HepG2 (cell line): ENCODE data around the gene UBXN2A. TPM values are rescaled to one million over a fixed set of nuclear protein-coding genes. Genes with fewer than 3 reads are reported as not detected.
A peak's percentile ranks its signal among the peaks of the same experiment; 100 is the strongest.

ENCODE experiments used
- ATAC-seq: fragments of 200-7000 bp; cut with Tn5 transposase; 3 replicates; pipeline ENCODE4 v1.9.1; 2020; ENCODE audit warnings: mild to moderate bottlenecking, moderate library complexity
- BruUV-seq: library from RNA; stranded (reverse); fragments of 400-500 nt; replicated peaks from 2 replicates; lab custom pipeline; 2021; lab: Mats Ljungman, UMichigan
- CTCF ChIA-PET: fragments of 300-600 bp; formaldehyde crosslinking; extraction: SDS; loops from one replicate; lab custom pipeline; 2021; ENCODE audit warnings: low total read pairs, inconsistent platforms, low intra/inter-chr PET ratio; lab: Yijun Ruan, JAX
- POLR2A ChIA-PET: fragments of 350-600 bp; sonication (Branson Sonifier 250); formaldehyde crosslinking; loops from one replicate; lab custom pipeline; 2020; ENCODE audit warnings: antibody characterized with exemption, inconsistent platforms; lab: Yijun Ruan, JAX
- DNase-seq: peaks from one replicate; pipeline ENCODE4 v3.0.0-alpha.2; 2015; ENCODE audit warnings: low spot score
- FAIRE-seq: peaks from 3 replicates; lab custom pipeline; 2011; peaks lifted over from hg19 to GRCh38; lab: Jason Lieb, UNC
- H2AFZ ChIP-seq: one replicate; pipeline ENCODE4 v1.6.1; 2011; ENCODE audit warnings: low read length, inconsistent platforms
- H3K27ac ChIP-seq: fragments of 300-600 bp; 3 replicates; pipeline ENCODE4 v1.8.0; 2011; ENCODE audit warnings: mixed run types, mild to moderate bottlenecking, mixed read lengths, low read length, inconsistent platforms; ENCODE audit not compliant: insufficient read depth; ENCODE audit errors: extremely low read length
- H3K27me3 ChIP-seq, 2 experiments: fragments of 200-600 bp in 1 of 2; 2 replicates in 1 of 2; 3 replicates in 1 of 2; pipeline versions ENCODE4 v1.6.0 to v1.8.0; 2011; ENCODE audit warnings: low read length in 2 of 2, mild to moderate bottlenecking in 2 of 2, moderate library complexity in 2 of 2, inconsistent platforms in 1 of 2; ENCODE audit not compliant: insufficient read depth in 2 of 2, control insufficient read depth in 1 of 2
- H3K36me3 ChIP-seq, 2 experiments: fragments of 200-600 bp in 1 of 2; replicated peaks in 1 of 2; 2 replicates in 1 of 2; 3 replicates in 1 of 2; pipeline versions ENCODE4 v1.5.1 to v1.8.0; 2011; ENCODE audit warnings: low read length in 2 of 2, inconsistent platforms in 1 of 2; ENCODE audit not compliant: insufficient read depth in 2 of 2, control insufficient read depth in 1 of 2
- H3K4me1 ChIP-seq: 2 replicates; pipeline ENCODE4 v1.5.1; 2012; ENCODE audit warnings: low read length, inconsistent platforms; ENCODE audit not compliant: insufficient read depth
- H3K4me2 ChIP-seq: 2 replicates; pipeline ENCODE4 v1.6.0; 2011; ENCODE audit warnings: low read depth, low read length, inconsistent platforms
- H3K4me3 ChIP-seq, 3 experiments: fragments of 200-600 bp in 1 of 3; sonication (generic), shearing (Covaris generic) in 1 of 3; replicated peaks in 1 of 3; 2 replicates each; pipeline ENCODE4 v1.5.1; 2011 to 2016; ENCODE audit warnings: low read length in 3 of 3, inconsistent platforms in 2 of 3, low read depth in 2 of 3, mild to moderate bottlenecking in 2 of 3, control low read depth in 1 of 3, mixed read lengths in 1 of 3; ENCODE audit not compliant: insufficient read depth in 1 of 3
- H3K79me2 ChIP-seq: one replicate; pipeline ENCODE4 v1.6.1; 2011; ENCODE audit warnings: low read length, inconsistent platforms; ENCODE audit not compliant: insufficient read depth
- H3K9ac ChIP-seq: 2 replicates; pipeline ENCODE4 v1.6.0; 2011; ENCODE audit warnings: mild to moderate bottlenecking, low read depth, low read length, inconsistent platforms; ENCODE audit not compliant: insufficient read depth
- H3K9me3 ChIP-seq: 2 replicates; pipeline ENCODE4 v1.5.1; 2012; ENCODE audit warnings: mild to moderate bottlenecking, low read length
- H4K20me1 ChIP-seq: 2 replicates; pipeline ENCODE4 v1.6.0; 2011; ENCODE audit warnings: inconsistent platforms, mild to moderate bottlenecking, low read length, moderate library complexity; ENCODE audit not compliant: insufficient read depth
- ADNP ChIP-seq: sonication (generic); formaldehyde crosslinking; IDR thresholded peaks from 2 replicates; pipeline ENCODE4 v1.4.0; 2020; ENCODE audit warnings: missing genetic modification reagents
- ASH2L ChIP-seq: fragments of 300-600, 200-600 bp; sonication (generic); IDR thresholded peaks from 2 replicates; pipeline ENCODE4 v1.7.0; 2017; ENCODE audit warnings: low read depth, mild to moderate bottlenecking, moderate library complexity, mixed read lengths, low read length; ENCODE audit not compliant: insufficient read length
- BCL3 ChIP-seq: sonication (generic); formaldehyde crosslinking; IDR thresholded peaks from 2 replicates; pipeline ENCODE4 v1.5.1; 2020; ENCODE audit warnings: mild to moderate bottlenecking, missing genetic modification reagents, moderate library complexity
- BORCS8-MEF2B ChIP-seq: sonication (generic); formaldehyde crosslinking; IDR thresholded peaks from 2 replicates; pipeline ENCODE4 v1.8.0; 2022; ENCODE audit warnings: mild to moderate bottlenecking, missing genetic modification reagents
- CBFB ChIP-seq: sonication (generic); formaldehyde crosslinking; IDR thresholded peaks from 2 replicates; pipeline ENCODE4 v1.4.0; 2020; ENCODE audit warnings: missing genetic modification reagents
- CTCF ChIP-seq: sonication (generic); formaldehyde crosslinking; IDR thresholded peaks from 2 replicates; pipeline ENCODE4 v1.5.0; 2020; ENCODE audit warnings: mild to moderate bottlenecking, missing genetic modification reagents, moderate library complexity
- FOSL2 ChIP-seq: sonication (generic); formaldehyde crosslinking; IDR thresholded peaks from 2 replicates; pipeline ENCODE4 v1.4.0; 2020; ENCODE audit warnings: missing genetic modification reagents
- NCOA2 ChIP-seq: sonication (generic); formaldehyde crosslinking; IDR thresholded peaks from 2 replicates; pipeline ENCODE4 v1.8.0; 2022; ENCODE audit warnings: inconsistent platforms
- NCOA5 ChIP-seq: sonication (generic); formaldehyde crosslinking; IDR thresholded peaks from 2 replicates; pipeline ENCODE4 v1.4.0; 2020; ENCODE audit warnings: missing genetic modification reagents
- PCBP1 ChIP-seq: fragments of 200-400 bp; formaldehyde crosslinking; IDR thresholded peaks from 2 replicates; pipeline ENCODE4 v1.6.1; 2017; ENCODE audit warnings: mild to moderate bottlenecking, low read depth, low read length, borderline replicate concordance
- RBAK ChIP-seq: sonication (generic); formaldehyde crosslinking; IDR thresholded peaks from 2 replicates; pipeline ENCODE4 v1.5.1; 2020; ENCODE audit warnings: mild to moderate bottlenecking, missing genetic modification reagents
- RCOR2 ChIP-seq: IDR thresholded peaks from 2 replicates; pipeline ENCODE4 v1.6.1; 2016; ENCODE audit warnings: missing biosample characterization, missing genetic modification reagents
- SAP130 ChIP-seq: IDR thresholded peaks from 2 replicates; pipeline ENCODE4 v1.6.1; 2016; ENCODE audit warnings: low read depth
- ZBTB33 ChIP-seq: sonication (generic); formaldehyde crosslinking; IDR thresholded peaks from 2 replicates; pipeline ENCODE4 v1.4.0; 2020; ENCODE audit warnings: missing genetic modification reagents
- ZNF33A ChIP-seq: sonication (generic); formaldehyde crosslinking; IDR thresholded peaks from 2 replicates; pipeline ENCODE4 v1.5.1; 2020; ENCODE audit warnings: missing genetic modification reagents, mild to moderate bottlenecking, moderate library complexity, borderline replicate concordance
- ZNF572 ChIP-seq: sonication (generic); formaldehyde crosslinking; IDR thresholded peaks from 2 replicates; pipeline ENCODE4 v1.5.1; 2020; ENCODE audit warnings: mild to moderate bottlenecking, missing genetic modification reagents
- ZNF672 ChIP-seq: sonication (generic); formaldehyde crosslinking; IDR thresholded peaks from 2 replicates; pipeline ENCODE4 v1.8.1; 2022; ENCODE audit warnings: missing genetic modification reagents
- ZNF790 ChIP-seq: sonication (generic); formaldehyde crosslinking; IDR thresholded peaks from 2 replicates; pipeline ENCODE4 v1.8.0; 2022; ENCODE audit warnings: missing genetic modification reagents, mild to moderate bottlenecking, borderline replicate concordance
- ZSCAN20 ChIP-seq: sonication (generic); formaldehyde crosslinking; IDR thresholded peaks from 2 replicates; pipeline ENCODE4 v1.4.0; 2020; ENCODE audit warnings: missing genetic modification reagents, mild to moderate bottlenecking, borderline replicate concordance
- WGBS: methylation state at CpG from one replicate; pipeline ENCODE4 v1.1.6; 2017; ENCODE audit warnings: low lambda C conversion rate; 5-methylcytosine and 5-hydroxymethylcytosine counted together
- in situ Hi-C: cut with HindIII; loops from 2 replicates; pipeline ENCODE4 v1.10.0; 2017; ENCODE audit warnings: low pct_unique_long_range_greater_than_20kb; ENCODE audit not compliant: extremely low pct_ligation_motif_present
- intact Hi-C: fragments of 100-400 bp; cut with micrococcal nuclease; formaldehyde crosslinking; loops from one replicate; pipeline ENCODE4 v1.10.0; 2022; ENCODE audit not compliant: unreplicated experiment
- polyA plus RNA-seq, 8 experiments: library from polyadenylated mRNA; depleted of rRNA in 3 of 8; stranded (reverse) in 7 of 8; unstranded in 1 of 8; fragments of >200 nt; fragmentation: Illumina TruSeq in 4 of 8; extraction: Trizol in 4 of 8; gene quantifications; 2 replicates each; pipeline versions ENCODE4 v1.2.1 to v1.2.3, GENCODE V29; 2011 to 2016; ENCODE audit warnings: low read depth in 4 of 8, missing spikeins in 1 of 8, mixed read lengths in 1 of 8; ENCODE audit not compliant: insufficient read depth in 1 of 8
- total RNA-seq, 5 experiments: library from RNA; depleted of rRNA; stranded (reverse); fragments of >200 nt; fragmentation: Illumina TruSeq; extraction: Trizol; gene quantifications; 2 replicates each; pipeline ENCODE4 v1.2.3, GENCODE V29; 2016; ENCODE audit warnings: low read depth in 1 of 5

UBXN2A gene
- total and polyA plus RNA-seq, 2 of the 13 experiments (the other 11 are each of a cell fraction or from before 2014, with no cell fraction given) = 8.3 to 20.9 TPM

- TF ChIP-seq BCL3 (no peak), NCOA2 (no peak), RBAK (0 out of 2 replicates have a peak, but pooled peaks have one; percentile 2), ASH2L (no peak)
- TF ChIP-seq, all 625 proteins: peak for 6
These were observed 82.8 kb downstream of the UBXN2A start (continued) for GRCh38 chr2:24022975-24023575.

- no TSS peak for BruUV-seq
- Histone ChIP-seq H2AFZ (no peak overlapping the region), H3K27me3 (no peaks in the 10 kb centered on the region), H3K4me2 (no peak overlapping the region), H4K20me1 (no peaks in the 10 kb centered on the region), H3K27ac (no peak overlapping the region), H3K36me3 (peaks cover 10 to 24% of the 10 kb centered on the region in 2 experiments; a peak in 4 of 5 replicates), H3K9ac (no peak overlapping the region), H3K4me3 (no peak overlapping the region), H3K79me2 (no peaks in the 10 kb centered on the region), H3K4me1 (peaks cover 37% of the 10 kb centered on the region), H3K9me3 (no peaks in the 10 kb centered on the region)
- no peak for FAIRE-seq
- ChIA-PET CTCF (interaction anchor here (0.6 to 1.4 kb wide), 3 partner anchors 36 to 140 kb away, joined by 3 to 5 read pairs (median 3); partner anchors contain the start of gene ATAD2B), POLR2A (interaction anchor here (0.8 to 5.2 kb wide), 6 partner anchors 8 to 97 kb away, joined by 3 to 23 read pairs (median 17); partner anchors contain the start of genes ATAD2B, SF3B6, TP53I3 and WDCP)
- peak; percentile 50 for DNase-seq
- 71% methylated on average over 12 of the region's 12 CpGs for WGBS
- peak; percentile 73 for ATAC-seq
- intact Hi-C loops (loop anchor here (1.0 kb wide), 2 partner anchors 36 to 97 kb away; partner anchors contain the start of gene ATAD2B), in situ Hi-C loops (loop anchor here (5.0 to 10.0 kb wide), 2 partner anchors 38 to 141 kb away; no protein-coding TSS in a partner anchor)
- TF ChIP-seq ZNF572 (CRISPR knock-in tag) (no peak), NCOA5 (CRISPR knock-in tag) (no peak), ZNF33A (CRISPR knock-in tag) (no peak), RCOR2 (CRISPR knock-in tag) (no peak), ZSCAN20 (CRISPR knock-in tag) (no peak), CBFB (CRISPR knock-in tag) (no peak), BORCS8-MEF2B (CRISPR knock-in tag) (no peak), ZNF790 (CRISPR knock-in tag) (no peak), ZNF672 (CRISPR knock-in tag) (no peak), PCBP1 (0 out of 2 replicates have a peak, but pooled peaks have one; percentile 45), FOSL2 (CRISPR knock-in tag) (peak; percentile 37; the same call in 1 of the 2 replicates), ZBTB33 (CRISPR knock-in tag) (0 out of 2 replicates have a peak, but pooled peaks have one; percentile 41), SAP130 (CRISPR knock-in tag) (no peak), ADNP (CRISPR knock-in tag) (no peak), CTCF (CRISPR knock-in tag) (peak; percentile 74)
These were observed 83.8 kb downstream of the UBXN2A start for GRCh38 chr2:24024018-24024417.
